ENCODE measurements around the gene SORCS2.

GRCh38 chr4:7457201-7458065 lies 265.1 kb downstream of the SORCS2 start:
- TF ChIP-seq, protein P1, sequence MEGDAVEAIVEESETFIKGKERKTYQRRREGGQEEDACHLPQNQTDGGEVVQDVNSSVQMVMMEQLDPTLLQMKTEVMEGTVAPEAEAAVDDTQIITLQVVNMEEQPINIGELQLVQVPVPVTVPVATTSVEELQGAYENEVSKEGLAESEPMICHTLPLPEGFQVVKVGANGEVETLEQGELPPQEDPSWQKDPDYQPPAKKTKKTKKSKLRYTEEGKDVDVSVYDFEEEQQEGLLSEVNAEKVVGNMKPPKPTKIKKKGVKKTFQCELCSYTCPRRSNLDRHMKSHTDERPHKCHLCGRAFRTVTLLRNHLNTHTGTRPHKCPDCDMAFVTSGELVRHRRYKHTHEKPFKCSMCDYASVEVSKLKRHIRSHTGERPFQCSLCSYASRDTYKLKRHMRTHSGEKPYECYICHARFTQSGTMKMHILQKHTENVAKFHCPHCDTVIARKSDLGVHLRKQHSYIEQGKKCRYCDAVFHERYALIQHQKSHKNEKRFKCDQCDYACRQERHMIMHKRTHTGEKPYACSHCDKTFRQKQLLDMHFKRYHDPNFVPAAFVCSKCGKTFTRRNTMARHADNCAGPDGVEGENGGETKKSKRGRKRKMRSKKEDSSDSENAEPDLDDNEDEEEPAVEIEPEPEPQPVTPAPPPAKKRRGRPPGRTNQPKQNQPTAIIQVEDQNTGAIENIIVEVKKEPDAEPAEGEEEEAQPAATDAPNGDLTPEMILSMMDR (conservative IDR thresholded peaks at IDR 0.05; ENCODE audit: low read depth, low read length) = no peak
- TF ChIP-seq POLR2A (IDR thresholded peaks at IDR 0.05; ENCODE audit: low read depth, low read length) = no peak
- TF ChIP-seq, protein P2, sequence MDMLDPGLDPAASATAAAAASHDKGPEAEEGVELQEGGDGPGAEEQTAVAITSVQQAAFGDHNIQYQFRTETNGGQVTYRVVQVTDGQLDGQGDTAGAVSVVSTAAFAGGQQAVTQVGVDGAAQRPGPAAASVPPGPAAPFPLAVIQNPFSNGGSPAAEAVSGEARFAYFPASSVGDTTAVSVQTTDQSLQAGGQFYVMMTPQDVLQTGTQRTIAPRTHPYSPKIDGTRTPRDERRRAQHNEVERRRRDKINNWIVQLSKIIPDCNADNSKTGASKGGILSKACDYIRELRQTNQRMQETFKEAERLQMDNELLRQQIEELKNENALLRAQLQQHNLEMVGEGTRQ (IDR thresholded peaks at IDR 0.05; ENCODE audit: low read depth, low read length) = no peak
- TF ChIP-seq RFX5 (IDR thresholded peaks at IDR 0.05; ENCODE audit: low read depth, low read length) = no peak
- no peak for TF ChIP-seq MXI1 (IDR thresholded peaks at IDR 0.05; ENCODE audit: borderline replicate concordance, low read depth, low read length)
- TF ChIP-seq SMC3 (IDR thresholded peaks at IDR 0.05; ENCODE audit: low read depth, low read length) = no peak
- no peak for TF ChIP-seq FOS (IDR thresholded peaks at IDR 0.05; ENCODE audit: low read depth, low read length)
